Panc1 (cell line): ENCODE results near the gene ZDHHC20. TPM values are rescaled to one million over a fixed set of nuclear protein-coding genes. Genes with fewer than 3 reads are reported as not detected.

Experiments used
- ATAC-seq: fragments of 200-7000 bp; cut with Tn5 transposase; 2 replicates; pipeline ENCODE4 v1.9.1; 2020; ENCODE audit warnings: mild to moderate bottlenecking, moderate library complexity
- BruUV-seq: library from RNA; stranded (reverse); fragments of 400-500 nt; replicated peaks from 2 replicates; lab custom pipeline; 2021; lab: Mats Ljungman, UMichigan
- CTCF ChIA-PET: fragments of 300-600 bp; sonication (Branson Sonifier 250); formaldehyde crosslinking; loops from one replicate; lab custom pipeline; 2022; ENCODE audit warnings: antibody characterized with exemption; lab: Charles Lee
- POLR2A ChIA-PET: fragments of 300-600 bp; sonication (Branson Sonifier 250); formaldehyde crosslinking; loops from one replicate; lab custom pipeline; 2022; ENCODE audit warnings: antibody characterized with exemption; lab: Charles Lee
- DNase-seq: peaks from one replicate; pipeline ENCODE4 v3.0.0-alpha.2; 2010; ENCODE audit warnings: low read depth, low spot score
- H3K27ac ChIP-seq: 2 replicates; pipeline ENCODE4 v1.5.1; 2011; ENCODE audit warnings: mild to moderate bottlenecking, low read length, inconsistent platforms
- H3K27me3 ChIP-seq: fragments of 200-500 bp; sonication (Bioruptor generic); 2 replicates; pipeline ENCODE4 v1.6.0; 2014; ENCODE audit warnings: low read length, inconsistent platforms; ENCODE audit not compliant: control insufficient read depth, insufficient read depth
- H3K36me3 ChIP-seq: fragments of 200-500 bp; sonication (Bioruptor generic); 2 replicates; pipeline ENCODE4 v1.5.1; 2014; ENCODE audit warnings: inconsistent platforms, mild to moderate bottlenecking, low read length, moderate library complexity; ENCODE audit not compliant: control insufficient read depth, insufficient read depth
- H3K4me1 ChIP-seq: 2 replicates; pipeline ENCODE4 v1.5.1; 2011; ENCODE audit warnings: inconsistent platforms, mild to moderate bottlenecking, low read length, moderate library complexity; ENCODE audit not compliant: control insufficient read depth, insufficient read depth
- H3K4me3 ChIP-seq, 2 experiments: 2 replicates each; pipeline ENCODE4 v1.5.1; 2011 to 2012; ENCODE audit warnings: low read depth in 2 of 2, low read length in 2 of 2, mild to moderate bottlenecking in 2 of 2, inconsistent platforms in 1 of 2, moderate library complexity in 1 of 2
- H3K9me3 ChIP-seq: fragments of 200-500 bp; sonication (Bioruptor generic); 2 replicates; pipeline ENCODE4 v1.5.1; 2014; ENCODE audit warnings: low read depth, mild to moderate bottlenecking, inconsistent platforms, low read length, moderate library complexity; ENCODE audit not compliant: control insufficient read depth, insufficient read depth
- CTCF ChIP-seq: fragments of 450-650 bp; IDR thresholded peaks from 2 replicates; pipeline ENCODE4 v1.5.1; 2017; ENCODE audit warnings: mild to moderate bottlenecking
- POLR2AphosphoS5 ChIP-seq: IDR thresholded peaks from 2 replicates; pipeline ENCODE4 v1.6.1; 2012; ENCODE audit warnings: mild to moderate bottlenecking, low read depth, low read length, moderate library complexity
- SIN3A ChIP-seq: IDR thresholded peaks from 2 replicates; pipeline ENCODE4 v1.6.1; 2012; ENCODE audit warnings: low read depth, mild to moderate bottlenecking, low read length, moderate library complexity, borderline replicate concordance; ENCODE audit not compliant: insufficient read depth
- TCF7L2 ChIP-seq: IDR thresholded peaks from 2 replicates; pipeline ENCODE4 v1.6.1; 2011; ENCODE audit warnings: mild to moderate bottlenecking, low read depth, low read length, inconsistent platforms
- in situ Hi-C: cut with HindIII; loops from 2 replicates; pipeline ENCODE4 v1.10.0; 2016; ENCODE audit warnings: low sequenced_read_pairs, low pct_unique_long_range_greater_than_20kb
- intact Hi-C: fragments of 100-400 bp; cut with micrococcal nuclease; formaldehyde crosslinking; loops from one replicate; pipeline ENCODE4 v1.10.0; 2022; ENCODE audit not compliant: unreplicated experiment
- total RNA-seq: library from RNA; stranded (reverse); gene quantifications from one replicate; pipeline ENCODE4 v1.2.1, GENCODE V29; 2021; ENCODE audit not compliant: unreplicated experiment
- TF ChIP-seq, protein P1 (sequence below), 2 experiments: IDR thresholded peaks; 2 replicates each; pipeline ENCODE4 v1.6.1; 2011 to 2012; ENCODE audit warnings: low read depth in 2 of 2, control low read depth in 1 of 2, low read length in 1 of 2, mild to moderate bottlenecking in 1 of 2, moderate library complexity in 1 of 2; ENCODE audit not compliant: insufficient read depth in 1 of 2

ZDHHC20 gene
- total RNA-seq, 1 experiment from 2014 or later: 38.7 TPM

DNA sequence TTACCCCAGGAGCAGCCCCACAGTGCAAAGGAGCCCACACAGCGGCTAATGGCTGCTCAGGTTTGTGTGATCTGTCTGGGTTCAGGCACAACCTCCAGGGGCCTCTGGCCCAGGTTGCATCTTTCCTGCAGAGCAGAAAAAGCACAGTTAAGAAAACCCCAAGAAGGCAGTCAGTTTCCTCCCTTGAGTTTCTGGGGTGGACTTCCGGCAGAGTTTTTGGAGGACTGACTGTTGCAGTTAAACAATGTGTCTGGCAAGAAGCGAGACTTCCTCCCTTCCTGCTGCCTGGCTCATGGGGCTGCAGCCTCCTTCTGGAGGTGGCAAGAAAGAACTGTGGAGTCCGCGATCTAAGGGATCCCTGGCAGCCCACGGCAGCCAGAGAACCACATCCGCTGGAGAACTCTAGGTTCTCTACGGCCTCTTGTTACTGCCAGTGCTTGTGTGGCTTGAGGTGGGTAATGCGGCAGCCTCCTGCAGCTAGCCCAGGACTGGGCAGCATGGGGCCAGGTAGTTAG lies 114.4 kb downstream of the ZDHHC20 start:
- Histone ChIP-seq H3K4me1 (no peaks in the 10 kb centered on the region), H3K27me3 (no peaks in the 10 kb centered on the region), H3K4me3 (no peak overlapping the region), H3K36me3 (no peaks in the 10 kb centered on the region), H3K9me3 (no peaks in the 10 kb centered on the region), H3K27ac (no peak overlapping the region)
- in situ Hi-C loops: no loop called here
- DNase-seq (no peak), ATAC-seq (no peak)
- POLR2A ChIA-PET: no interaction called here
- TF ChIP-seq TCF7L2: no peak
- CTCF ChIA-PET: no interaction called here
- intact Hi-C loops: no loop called here
- BruUV-seq: no TSS peak

- Histone ChIP-seq H3K36me3 (no peaks in the 10 kb centered on the region), H3K27me3 (no peaks in the 10 kb centered on the region), H3K9me3 (no peaks in the 10 kb centered on the region), H3K4me1 (no peaks in the 10 kb centered on the region), H3K4me3 (no peak overlapping the region), H3K27ac (no peak overlapping the region)
- in situ Hi-C loops: no loop called here
- no peak for ATAC-seq
- ChIA-PET CTCF (no interaction called here), POLR2A (no interaction called here)
- no peak for TF ChIP-seq POLR2AphosphoS5
- no peak for TF ChIP-seq TCF7L2
- TF ChIP-seq, protein P1, sequence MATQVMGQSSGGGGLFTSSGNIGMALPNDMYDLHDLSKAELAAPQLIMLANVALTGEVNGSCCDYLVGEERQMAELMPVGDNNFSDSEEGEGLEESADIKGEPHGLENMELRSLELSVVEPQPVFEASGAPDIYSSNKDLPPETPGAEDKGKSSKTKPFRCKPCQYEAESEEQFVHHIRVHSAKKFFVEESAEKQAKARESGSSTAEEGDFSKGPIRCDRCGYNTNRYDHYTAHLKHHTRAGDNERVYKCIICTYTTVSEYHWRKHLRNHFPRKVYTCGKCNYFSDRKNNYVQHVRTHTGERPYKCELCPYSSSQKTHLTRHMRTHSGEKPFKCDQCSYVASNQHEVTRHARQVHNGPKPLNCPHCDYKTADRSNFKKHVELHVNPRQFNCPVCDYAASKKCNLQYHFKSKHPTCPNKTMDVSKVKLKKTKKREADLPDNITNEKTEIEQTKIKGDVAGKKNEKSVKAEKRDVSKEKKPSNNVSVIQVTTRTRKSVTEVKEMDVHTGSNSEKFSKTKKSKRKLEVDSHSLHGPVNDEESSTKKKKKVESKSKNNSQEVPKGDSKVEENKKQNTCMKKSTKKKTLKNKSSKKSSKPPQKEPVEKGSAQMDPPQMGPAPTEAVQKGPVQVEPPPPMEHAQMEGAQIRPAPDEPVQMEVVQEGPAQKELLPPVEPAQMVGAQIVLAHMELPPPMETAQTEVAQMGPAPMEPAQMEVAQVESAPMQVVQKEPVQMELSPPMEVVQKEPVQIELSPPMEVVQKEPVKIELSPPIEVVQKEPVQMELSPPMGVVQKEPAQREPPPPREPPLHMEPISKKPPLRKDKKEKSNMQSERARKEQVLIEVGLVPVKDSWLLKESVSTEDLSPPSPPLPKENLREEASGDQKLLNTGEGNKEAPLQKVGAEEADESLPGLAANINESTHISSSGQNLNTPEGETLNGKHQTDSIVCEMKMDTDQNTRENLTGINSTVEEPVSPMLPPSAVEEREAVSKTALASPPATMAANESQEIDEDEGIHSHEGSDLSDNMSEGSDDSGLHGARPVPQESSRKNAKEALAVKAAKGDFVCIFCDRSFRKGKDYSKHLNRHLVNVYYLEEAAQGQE (IDR thresholded peaks at IDR 0.05; ENCODE audit: insufficient read depth in 1 of 2, low read depth in 2 of 2, low read length in 1 of 2): no peak
- no peak for TF ChIP-seq SIN3A
- TF ChIP-seq CTCF: no peak
- BruUV-seq: no TSS peak
- intact Hi-C loops: no loop called here
- no peak for DNase-seq
Observed at GRCh38 chr13:21343659-21344058, 115.4 kb downstream of the ZDHHC20 start.

- CTCF ChIA-PET: no interaction called here
- POLR2A ChIA-PET: no interaction called here
- BruUV-seq: no TSS peak
- H3K4me3 ChIP-seq: no peak overlapping the region
- intact Hi-C loops (no loop called here), in situ Hi-C loops (no loop called here)
- H3K36me3 ChIP-seq: no peaks in the 10 kb centered on the region
- TF ChIP-seq, protein P1 (IDR thresholded peaks at IDR 0.05; ENCODE audit: insufficient read depth in 1 of 2, low read depth in 2 of 2, low read length in 1 of 2): no peak
- TF ChIP-seq CTCF (no peak), SIN3A (no peak), POLR2AphosphoS5 (no peak), TCF7L2 (no peak)
- H3K27ac ChIP-seq: no peak overlapping the region
- ATAC-seq: no peak
- DNase-seq: no peak
- H3K4me1 ChIP-seq: no peaks in the 10 kb centered on the region
- no peaks in the 10 kb centered on the region for H3K9me3 ChIP-seq
- no peaks in the 10 kb centered on the region for H3K27me3 ChIP-seq
Observed at GRCh38 chr13:21342699-21343442, 116.2 kb downstream of the ZDHHC20 start.
